ENCODE measurements around the gene AKT1. TPM values are rescaled to one million over a fixed set of nuclear protein-coding genes. Genes with fewer than 3 reads are reported as not detected.

AKT1 gene
- total and polyA plus RNA-seq, 7 experiments from 2014 or later: 6.8 to 131 (median 71.0) TPM

DNA sequence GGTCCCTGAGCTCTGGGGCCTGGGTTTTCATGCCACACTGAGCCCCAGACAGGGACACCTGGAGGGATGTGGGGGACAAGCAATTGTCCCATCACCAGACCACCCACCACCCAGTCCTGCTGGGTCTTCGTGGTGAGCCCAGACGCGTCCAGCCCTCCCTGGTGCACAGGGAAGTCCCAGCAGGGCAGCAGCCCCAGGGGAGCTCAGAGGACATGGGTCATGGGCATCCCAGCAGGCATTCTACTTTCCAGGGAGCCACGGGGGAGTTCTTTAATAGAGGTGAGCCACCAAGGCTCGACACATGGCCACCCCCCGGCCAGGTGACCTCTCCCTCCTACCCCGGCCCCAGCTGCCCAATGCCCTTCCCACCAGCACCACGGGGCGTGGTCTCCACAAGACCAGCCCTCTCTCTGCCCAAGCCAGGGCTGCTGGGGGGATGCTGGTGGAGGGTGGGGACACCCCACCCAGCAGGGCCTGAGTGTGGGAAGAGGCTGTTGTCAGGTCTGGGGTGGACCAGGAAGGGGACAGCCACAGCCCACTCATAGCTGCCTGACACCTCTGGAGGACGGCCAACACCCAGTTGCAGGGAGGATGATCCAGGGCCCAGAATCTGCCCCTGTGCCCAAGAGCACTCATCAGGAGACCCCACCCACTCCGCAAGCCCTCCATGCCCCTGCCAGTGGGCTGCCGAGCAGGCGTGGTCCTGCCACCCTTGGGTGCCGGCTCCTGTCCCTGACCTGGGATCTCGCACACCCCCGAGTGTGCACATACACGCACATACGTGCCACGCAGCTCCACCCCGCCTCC, 14.1 kb downstream of the AKT1 start:
- ChIA-PET CTCF (interaction anchor here (1.0 kb wide), 1 partner anchor 17 kb away, joined by 3 read pairs; no protein-coding TSS in a partner anchor), POLR2A (no interaction called here)
- Histone ChIP-seq H3K27me3 (ENCODE audit: control insufficient read depth in 2 of 2, insufficient read depth in 2 of 2, low read length in 2 of 2) (no peaks in the 10 kb centered on the region), H3K4me1 (ENCODE audit: control insufficient read depth in 2 of 2, insufficient read depth in 2 of 2, low read length in 2 of 2) (peaks cover 2% of the 10 kb centered on the region in 2 donors), H3K4me3 (ENCODE audit: low read length) (no peak overlapping the region), H3K36me3 (ENCODE audit: control insufficient read depth in 2 of 3, insufficient read depth in 3 of 3, low read length in 3 of 3) (peaks cover 0 to 38% (median 0%) of the 10 kb centered on the region in 3 experiments), H3K9me3 (ENCODE audit: control insufficient read depth in 2 of 3, low read length in 3 of 3) (no peaks in the 10 kb centered on the region), H3K27ac (ENCODE audit: low read depth, low read length) (no peak overlapping the region)
- Mint-ChIP-seq H3K27me3 (no peaks in the 10 kb centered on the region), H3K9me3 (no peaks in the 10 kb centered on the region), H3K4me3 (no peak overlapping the region), H3K27ac (no peak overlapping the region), H3K4me1 (peaks cover 0 to 11% (median 2%) of the 10 kb centered on the region in 7 donors), H3K36me3 (peaks cover 0 to 3% (median 0%) of the 10 kb centered on the region in 5 donors)
- ATAC-seq (no peak), DNase-seq (no peak)
- intact Hi-C loops (cut with micrococcal nuclease): no loop called here

DNA sequence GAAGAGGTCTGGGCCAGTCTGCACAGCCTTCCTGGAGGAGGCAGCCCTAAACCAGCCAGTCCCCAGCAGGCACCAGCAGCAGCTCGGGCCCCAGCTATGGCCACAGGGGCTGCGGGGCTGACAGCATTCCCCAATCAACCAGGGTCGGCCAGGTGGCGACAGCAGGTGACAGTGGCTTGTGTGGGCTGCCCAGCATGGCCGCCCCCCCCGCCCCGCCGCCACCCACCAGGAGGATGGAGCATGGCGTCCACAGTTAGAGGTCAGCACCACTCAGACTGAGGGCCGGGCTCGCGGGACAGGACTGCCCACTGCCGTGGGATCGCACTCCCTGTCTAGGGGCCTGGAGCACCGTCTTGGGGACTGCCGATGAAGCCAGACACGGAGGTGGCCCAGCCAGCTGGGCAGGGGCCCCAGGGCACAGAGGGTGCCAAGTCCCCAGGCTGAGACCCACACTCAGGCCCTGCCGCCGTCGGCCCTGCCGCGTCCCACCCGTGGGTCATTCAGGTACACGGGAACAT, 15.0 kb downstream of the AKT1 start:
- Histone ChIP-seq H3K9me3 (ENCODE audit: control insufficient read depth in 2 of 3, low read length in 3 of 3) (no peaks in the 10 kb centered on the region), H3K4me1 (ENCODE audit: control insufficient read depth in 2 of 2, insufficient read depth in 2 of 2, low read length in 2 of 2) (no peaks in the 10 kb centered on the region), H3K27me3 (ENCODE audit: control insufficient read depth in 2 of 2, insufficient read depth in 2 of 2, low read length in 2 of 2) (no peaks in the 10 kb centered on the region), H3K27ac (ENCODE audit: low read depth, low read length) (no peak overlapping the region), H3K4me3 (ENCODE audit: low read length) (no peak overlapping the region), H3K36me3 (ENCODE audit: control insufficient read depth in 2 of 3, insufficient read depth in 3 of 3, low read length in 3 of 3) (peaks cover 0 to 41% (median 0%) of the 10 kb centered on the region in 3 experiments)
- Mint-ChIP-seq H3K36me3 (peaks cover 0 to 5% (median 0%) of the 10 kb centered on the region in 5 donors), H3K4me1 (peaks cover 0 to 4% (median 0%) of the 10 kb centered on the region in 7 donors), H3K27me3 (no peaks in the 10 kb centered on the region), H3K4me3 (no peak overlapping the region), H3K9me3 (no peaks in the 10 kb centered on the region), H3K27ac (peak overlapping the region in 1 of 9 donors; percentile 59)
- ChIA-PET CTCF (interaction anchor here (1.0 kb wide), 1 partner anchor 18 kb away, joined by 3 read pairs; no protein-coding TSS in a partner anchor), POLR2A (no interaction called here)
- intact Hi-C loops (cut with micrococcal nuclease): no loop called here
- ATAC-seq: no peak
- DNase-seq: no peak

DNA sequence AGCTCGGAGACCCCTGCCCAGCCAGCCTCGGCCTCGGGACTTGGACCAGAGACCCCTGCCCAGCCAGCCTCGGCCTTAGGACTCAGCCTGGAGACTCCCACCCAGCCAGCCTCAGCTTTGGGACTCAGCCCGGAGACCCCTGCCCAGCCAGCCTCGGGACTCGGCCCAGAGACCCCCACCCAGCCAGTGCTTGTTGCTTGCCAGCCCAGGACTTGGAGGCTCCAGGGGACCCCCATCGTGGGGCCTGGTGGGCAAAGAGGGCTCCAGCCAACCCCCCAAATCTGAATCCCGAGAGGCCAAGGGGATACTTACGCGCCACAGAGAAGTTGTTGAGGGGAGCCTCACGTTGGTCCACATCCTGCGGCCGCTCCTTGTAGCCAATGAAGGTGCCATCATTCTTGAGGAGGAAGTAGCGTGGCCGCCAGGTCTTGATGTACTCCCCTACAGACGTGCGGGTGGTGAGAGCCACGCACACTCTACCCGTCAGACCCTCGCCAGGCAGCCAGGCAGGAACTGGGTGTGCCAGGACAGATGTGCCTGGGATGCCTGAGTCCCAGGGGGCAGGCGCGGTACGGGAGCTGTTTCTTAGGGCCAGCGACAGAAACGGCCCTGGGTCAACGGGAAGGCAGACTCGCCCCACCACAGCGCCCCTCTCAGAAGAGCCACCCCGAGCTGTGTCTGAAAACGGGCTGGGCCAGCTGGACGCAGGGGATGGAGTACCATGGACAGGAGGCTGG, 15.6 kb downstream of the AKT1 start:
- Mint-ChIP-seq H3K27ac (no peak overlapping the region), H3K36me3 (peaks cover 0 to 5% (median 0%) of the 10 kb centered on the region in 5 donors), H3K9me3 (no peaks in the 10 kb centered on the region), H3K4me3 (no peak overlapping the region), H3K4me1 (no peaks in the 10 kb centered on the region), H3K27me3 (no peaks in the 10 kb centered on the region)
- DNase-seq (no peak), ATAC-seq (no peak)
- Histone ChIP-seq H3K36me3 (ENCODE audit: control insufficient read depth in 2 of 3, insufficient read depth in 3 of 3, low read length in 3 of 3) (peaks cover 0 to 39% (median 0%) of the 10 kb centered on the region in 3 experiments), H3K9me3 (ENCODE audit: control insufficient read depth in 2 of 3, low read length in 3 of 3) (no peaks in the 10 kb centered on the region), H3K4me3 (ENCODE audit: low read length) (no peak overlapping the region), H3K27ac (ENCODE audit: low read depth, low read length) (no peak overlapping the region), H3K27me3 (ENCODE audit: control insufficient read depth in 2 of 2, insufficient read depth in 2 of 2, low read length in 2 of 2) (no peaks in the 10 kb centered on the region), H3K4me1 (ENCODE audit: control insufficient read depth in 2 of 2, insufficient read depth in 2 of 2, low read length in 2 of 2) (no peaks in the 10 kb centered on the region)
- CTCF ChIA-PET: interaction anchor here (1.0 kb wide), 1 partner anchor 19 kb away, joined by 3 read pairs; no protein-coding TSS in a partner anchor
- POLR2A ChIA-PET: no interaction called here
- intact Hi-C loops (cut with micrococcal nuclease): no loop called here

DNA sequence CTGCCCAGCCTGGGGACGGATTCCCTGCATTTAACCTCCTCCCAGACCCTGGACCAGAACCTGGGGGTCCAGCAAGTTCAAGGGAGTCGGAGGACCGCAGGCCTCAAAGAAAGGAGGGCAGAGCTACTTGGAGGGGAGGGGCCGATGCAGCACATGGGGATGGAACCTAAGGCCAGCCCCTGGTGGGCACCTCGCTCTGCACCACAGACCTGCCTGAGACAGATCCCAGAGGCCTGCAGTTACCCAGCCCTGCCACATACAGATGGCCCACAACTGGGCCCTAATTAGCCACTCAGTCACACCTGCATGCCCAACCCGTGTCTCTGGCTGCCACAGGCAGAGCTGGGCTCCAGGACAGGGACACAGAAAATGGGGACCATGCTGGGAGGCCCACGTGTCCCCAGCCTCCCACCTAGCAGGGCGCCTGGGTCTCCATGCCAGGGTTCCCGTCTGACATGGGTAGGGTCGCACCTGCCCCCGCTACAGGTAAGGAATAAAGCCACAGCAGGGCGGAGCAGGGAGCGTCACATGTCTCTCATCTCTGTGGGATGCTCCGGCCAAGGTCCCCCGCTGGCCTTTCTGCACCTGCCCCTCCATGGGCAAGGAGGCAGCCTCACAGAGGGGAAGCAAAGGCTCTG, 16.7 kb downstream of the AKT1 start:
- H3K36me3 ChIP-seq (ENCODE audit: control insufficient read depth in 2 of 3, insufficient read depth in 3 of 3, low read length in 3 of 3): peaks cover 0 to 44% (median 0%) of the 10 kb centered on the region in 3 experiments
- ATAC-seq: no peak
- Mint-ChIP-seq H3K36me3 (peaks cover 0 to 8% (median 0%) of the 10 kb centered on the region in 5 donors), H3K4me3 (no peak overlapping the region), H3K27ac (no peak overlapping the region), H3K4me1 (no peaks in the 10 kb centered on the region), H3K27me3 (no peaks in the 10 kb centered on the region), H3K9me3 (no peaks in the 10 kb centered on the region)
- no peak for DNase-seq
- H3K9me3 ChIP-seq (ENCODE audit: control insufficient read depth in 2 of 3, low read length in 3 of 3): no peaks in the 10 kb centered on the region
- no peaks in the 10 kb centered on the region for H3K27me3 ChIP-seq (ENCODE audit: control insufficient read depth in 2 of 2, insufficient read depth in 2 of 2, low read length in 2 of 2)
- CTCF ChIA-PET: interaction anchor here (1.4 kb wide), 1 partner anchor 10 kb away, joined by 4 read pairs; no protein-coding TSS in a partner anchor
- H3K27ac ChIP-seq (ENCODE audit: low read depth, low read length): peak overlapping the region; percentile 2
- H3K4me1 ChIP-seq (ENCODE audit: control insufficient read depth in 2 of 2, insufficient read depth in 2 of 2, low read length in 2 of 2): no peaks in the 10 kb centered on the region
- no peak overlapping the region for H3K4me3 ChIP-seq (ENCODE audit: low read length)
- intact Hi-C loops (cut with micrococcal nuclease): no loop called here
- POLR2A ChIA-PET: no interaction called here

DNA sequence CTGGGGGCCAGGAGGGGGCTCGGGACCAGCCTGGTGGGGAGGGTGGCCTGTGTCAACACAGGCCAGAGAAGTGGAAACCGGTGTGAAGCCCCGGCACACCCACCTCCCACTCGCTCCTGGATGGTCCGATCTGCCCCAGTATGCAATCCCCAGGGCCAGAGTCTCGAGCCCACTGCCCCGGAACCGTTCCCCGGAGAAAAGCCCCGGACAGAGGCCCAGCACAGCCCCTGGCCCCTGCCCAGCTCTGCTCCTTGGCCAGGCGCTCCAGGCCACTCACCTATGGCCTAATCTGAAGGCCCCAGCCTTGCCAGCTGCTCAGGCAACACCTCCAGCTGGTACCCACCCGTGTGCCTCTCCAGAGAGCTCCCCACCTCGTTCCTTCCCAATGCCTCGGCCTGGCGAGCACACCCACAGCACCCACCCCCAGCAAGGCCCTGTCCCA, 17.7 kb downstream of the AKT1 start:
- no peak overlapping the region for H3K27ac ChIP-seq (ENCODE audit: low read depth, low read length)
- H3K27me3 ChIP-seq (ENCODE audit: control insufficient read depth in 2 of 2, insufficient read depth in 2 of 2, low read length in 2 of 2): no peaks in the 10 kb centered on the region
- H3K27me3 Mint-ChIP-seq: no peaks in the 10 kb centered on the region
- ATAC-seq (no peak), DNase-seq (no peak)
- H3K4me1 ChIP-seq (ENCODE audit: control insufficient read depth in 2 of 2, insufficient read depth in 2 of 2, low read length in 2 of 2): no peaks in the 10 kb centered on the region
- no peaks in the 10 kb centered on the region for H3K9me3 ChIP-seq (ENCODE audit: control insufficient read depth in 2 of 3, low read length in 3 of 3)
- no peak overlapping the region for H3K4me3 ChIP-seq (ENCODE audit: low read length)
- no peaks in the 10 kb centered on the region for H3K9me3 Mint-ChIP-seq
- intact Hi-C loops (cut with micrococcal nuclease): no loop called here
- peaks cover 0 to 54% (median 2%) of the 10 kb centered on the region in 3 experiments for H3K36me3 ChIP-seq (ENCODE audit: control insufficient read depth in 2 of 3, insufficient read depth in 3 of 3, low read length in 3 of 3)
- H3K36me3 Mint-ChIP-seq: peaks cover 0 to 9% (median 0%) of the 10 kb centered on the region in 5 donors
- POLR2A ChIA-PET: no interaction called here
- H3K27ac Mint-ChIP-seq: no peak overlapping the region
- no peak overlapping the region for H3K4me3 Mint-ChIP-seq
- H3K4me1 Mint-ChIP-seq: no peaks in the 10 kb centered on the region
- CTCF ChIA-PET: interaction anchor here (1.4 kb wide), 1 partner anchor 9 kb away, joined by 4 read pairs; no protein-coding TSS in a partner anchor

DNA sequence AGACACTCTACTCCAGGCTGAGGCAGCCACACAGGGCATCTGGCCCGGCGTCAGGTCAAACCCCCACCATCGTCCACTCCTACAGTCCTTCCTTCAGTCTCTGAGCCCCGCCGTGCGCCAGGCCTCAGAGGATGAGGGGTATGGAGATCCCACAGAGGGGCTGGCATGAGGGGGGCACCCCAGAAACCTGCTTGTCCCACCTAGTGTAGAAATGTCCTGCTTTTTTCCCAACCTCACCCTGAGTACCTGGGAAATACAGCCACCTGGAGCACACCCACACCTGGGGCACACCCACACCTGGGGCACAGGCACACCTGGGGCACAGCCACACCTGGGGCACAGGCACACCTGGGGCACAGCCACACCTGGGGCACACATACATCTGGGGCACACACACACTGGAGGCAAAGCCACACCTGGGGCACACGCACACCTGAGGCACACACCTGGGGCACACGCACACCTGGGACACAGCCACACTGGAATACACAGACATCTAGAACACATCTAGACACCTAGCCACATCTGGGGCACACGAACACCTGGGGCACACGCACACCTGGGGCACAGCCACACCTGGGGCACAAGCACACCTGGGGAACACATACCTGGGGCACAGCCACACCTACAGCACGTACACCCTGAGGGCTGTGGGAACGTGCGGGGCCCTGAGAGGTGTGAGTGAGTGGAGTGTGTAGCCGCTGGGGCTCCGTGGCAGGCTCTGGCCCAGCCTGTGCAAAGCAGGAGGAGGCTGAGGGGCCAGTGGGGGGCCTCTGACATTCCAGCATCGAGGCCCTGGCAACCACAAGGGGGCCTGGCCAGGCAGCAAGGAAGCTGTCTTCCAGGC, 18.4 kb downstream of the AKT1 start:
- intact Hi-C loops (cut with micrococcal nuclease): no loop called here
- Mint-ChIP-seq H3K27ac (peak overlapping the region in 3 of 9 donors; percentile 26 to 62 (median 33)), H3K9me3 (no peaks in the 10 kb centered on the region), H3K36me3 (peaks cover 0 to 14% (median 0%) of the 10 kb centered on the region in 5 donors), H3K27me3 (no peaks in the 10 kb centered on the region), H3K4me3 (no peak overlapping the region), H3K4me1 (no peaks in the 10 kb centered on the region)
- CTCF ChIA-PET: no interaction called here
- Histone ChIP-seq H3K4me3 (ENCODE audit: low read length) (no peak overlapping the region), H3K9me3 (ENCODE audit: control insufficient read depth in 2 of 3, low read length in 3 of 3) (no peaks in the 10 kb centered on the region), H3K4me1 (ENCODE audit: control insufficient read depth in 2 of 2, insufficient read depth in 2 of 2, low read length in 2 of 2) (no peaks in the 10 kb centered on the region), H3K27me3 (ENCODE audit: control insufficient read depth in 2 of 2, insufficient read depth in 2 of 2, low read length in 2 of 2) (no peaks in the 10 kb centered on the region), H3K36me3 (ENCODE audit: control insufficient read depth in 2 of 3, insufficient read depth in 3 of 3, low read length in 3 of 3) (peaks cover 0 to 61% (median 4%) of the 10 kb centered on the region in 3 experiments), H3K27ac (ENCODE audit: low read depth, low read length) (no peak overlapping the region)
- ATAC-seq: no peak
- no peak for DNase-seq
- POLR2A ChIA-PET: no interaction called here

All from naive thymus-derived CD4-positive, alpha-beta T cell (primary cell).